SK-N-SH treated with all-trans-retinoic acid at 6 μM for 48 hours (cell line): ENCODE data around the gene SNCB.

Experiments
- ATAC-seq: fragments of 200-7000 bp; cut with Tn5 transposase; 3 replicates; pipeline ENCODE4 v1.9.1; 2020; ENCODE audit warnings: mild to moderate bottlenecking, moderate library complexity
- ARNTL ChIP-seq: fragments of 450-650 bp; formaldehyde crosslinking; IDR thresholded peaks from 2 replicates; pipeline ENCODE4 v1.5.0; 2020; ENCODE audit warnings: low read depth, mild to moderate bottlenecking, moderate library complexity, borderline replicate concordance
- CSDC2 ChIP-seq: fragments of 250-450 bp; sonication (Bioruptor Pico); IDR thresholded peaks from 2 replicates; pipeline ENCODE4 v1.5.0; 2020; ENCODE audit warnings: mild to moderate bottlenecking, moderate library complexity
- CSRNP3 ChIP-seq: fragments of 250-450 bp; sonication (Bioruptor Pico); IDR thresholded peaks from 2 replicates; pipeline ENCODE4 v1.5.1; 2021; ENCODE audit warnings: mild to moderate bottlenecking, moderate library complexity
- ESRRG ChIP-seq: fragments of 250-450 bp; sonication (Bioruptor Pico); IDR thresholded peaks from 2 replicates; pipeline ENCODE4 v1.6.1; 2021; ENCODE audit warnings: mild to moderate bottlenecking
- GLIS3 ChIP-seq: fragments of 250-450 bp; sonication (Bioruptor Pico); IDR thresholded peaks from 2 replicates; pipeline ENCODE4 v1.5.0; 2020; ENCODE audit warnings: mild to moderate bottlenecking, moderate library complexity
- OSR1 ChIP-seq: fragments of 250-450 bp; sonication (Bioruptor Pico); IDR thresholded peaks from 2 replicates; pipeline ENCODE4 v1.8.0; 2022; ENCODE audit warnings: moderate library complexity, mild to moderate bottlenecking, inconsistent platforms
- PATZ1 ChIP-seq: fragments of 250-450 bp; sonication (Bioruptor Pico); IDR thresholded peaks from 2 replicates; pipeline ENCODE4 v1.8.0; 2020; ENCODE audit warnings: mild to moderate bottlenecking, moderate library complexity, borderline replicate concordance
- POU6F1 ChIP-seq: fragments of 250-450 bp; sonication (Bioruptor Pico); IDR thresholded peaks from 2 replicates; pipeline ENCODE4 v1.8.0; 2021; ENCODE audit warnings: low read depth, mild to moderate bottlenecking, moderate library complexity, borderline replicate concordance
- PPARA ChIP-seq: fragments of 250-450 bp; sonication (Bioruptor Pico); IDR thresholded peaks from 2 replicates; pipeline ENCODE4 v1.5.0; 2020; ENCODE audit warnings: mild to moderate bottlenecking, borderline replicate concordance
- RARB ChIP-seq: fragments of 250-450 bp; sonication (Bioruptor Pico); IDR thresholded peaks from 2 replicates; pipeline ENCODE4 v1.8.0; 2021; ENCODE audit warnings: mild to moderate bottlenecking, moderate library complexity
- SNAI2 ChIP-seq: fragments of 250-450 bp; sonication (Bioruptor Pico); IDR thresholded peaks from 2 replicates; pipeline ENCODE4 v1.5.0; 2020; ENCODE audit warnings: mild to moderate bottlenecking, moderate library complexity
- TCF4 ChIP-seq: fragments of 250-450 bp; sonication (Bioruptor Pico); IDR thresholded peaks from 2 replicates; pipeline ENCODE4 v1.8.0; 2021; ENCODE audit warnings: mild to moderate bottlenecking, moderate library complexity, borderline replicate concordance
- TOX ChIP-seq: fragments of 250-450 bp; sonication (Bioruptor Pico); IDR thresholded peaks from 2 replicates; pipeline ENCODE4 v1.8.0; 2021; ENCODE audit warnings: mild to moderate bottlenecking, moderate library complexity, borderline replicate concordance
- ZC3H10 ChIP-seq: fragments of 250-450 bp; sonication (Bioruptor Pico); IDR thresholded peaks from 2 replicates; pipeline ENCODE4 v1.5.1; 2021; ENCODE audit warnings: mild to moderate bottlenecking, moderate library complexity
- ZFP3 ChIP-seq: fragments of 250-450 bp; sonication (Bioruptor Pico); IDR thresholded peaks from 2 replicates; pipeline ENCODE4 v1.5.0; 2020; ENCODE audit warnings: mild to moderate bottlenecking, moderate library complexity
- ZFP30 ChIP-seq: fragments of 450-650 bp; formaldehyde crosslinking; IDR thresholded peaks from 2 replicates; pipeline ENCODE4 v1.5.0; 2022; ENCODE audit warnings: mild to moderate bottlenecking, moderate library complexity
- ZNF70 ChIP-seq: fragments of 450-650 bp; formaldehyde crosslinking; IDR thresholded peaks from 2 replicates; pipeline ENCODE4 v1.5.0; 2020; ENCODE audit warnings: mild to moderate bottlenecking, moderate library complexity
- TF ChIP-seq, protein P1 (sequence below): fragments of 250-450 bp; sonication (Bioruptor Pico); IDR thresholded peaks from 2 replicates; pipeline ENCODE4 v1.5.0; 2020; ENCODE audit warnings: mild to moderate bottlenecking, moderate library complexity

Gene SNCB

GRCh38 chr5:176643491-176644219 lies 13.3 kb upstream of the SNCB start (continued):
- TF ChIP-seq, protein P1, sequence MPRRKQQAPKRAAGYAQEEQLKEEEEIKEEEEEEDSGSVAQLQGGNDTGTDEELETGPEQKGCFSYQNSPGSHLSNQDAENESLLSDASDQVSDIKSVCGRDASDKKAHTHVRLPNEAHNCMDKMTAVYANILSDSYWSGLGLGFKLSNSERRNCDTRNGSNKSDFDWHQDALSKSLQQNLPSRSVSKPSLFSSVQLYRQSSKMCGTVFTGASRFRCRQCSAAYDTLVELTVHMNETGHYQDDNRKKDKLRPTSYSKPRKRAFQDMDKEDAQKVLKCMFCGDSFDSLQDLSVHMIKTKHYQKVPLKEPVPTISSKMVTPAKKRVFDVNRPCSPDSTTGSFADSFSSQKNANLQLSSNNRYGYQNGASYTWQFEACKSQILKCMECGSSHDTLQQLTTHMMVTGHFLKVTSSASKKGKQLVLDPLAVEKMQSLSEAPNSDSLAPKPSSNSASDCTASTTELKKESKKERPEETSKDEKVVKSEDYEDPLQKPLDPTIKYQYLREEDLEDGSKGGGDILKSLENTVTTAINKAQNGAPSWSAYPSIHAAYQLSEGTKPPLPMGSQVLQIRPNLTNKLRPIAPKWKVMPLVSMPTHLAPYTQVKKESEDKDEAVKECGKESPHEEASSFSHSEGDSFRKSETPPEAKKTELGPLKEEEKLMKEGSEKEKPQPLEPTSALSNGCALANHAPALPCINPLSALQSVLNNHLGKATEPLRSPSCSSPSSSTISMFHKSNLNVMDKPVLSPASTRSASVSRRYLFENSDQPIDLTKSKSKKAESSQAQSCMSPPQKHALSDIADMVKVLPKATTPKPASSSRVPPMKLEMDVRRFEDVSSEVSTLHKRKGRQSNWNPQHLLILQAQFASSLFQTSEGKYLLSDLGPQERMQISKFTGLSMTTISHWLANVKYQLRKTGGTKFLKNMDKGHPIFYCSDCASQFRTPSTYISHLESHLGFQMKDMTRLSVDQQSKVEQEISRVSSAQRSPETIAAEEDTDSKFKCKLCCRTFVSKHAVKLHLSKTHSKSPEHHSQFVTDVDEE (CRISPR knock-in tag) = no peak
- TF ChIP-seq POU6F1 = no peak

- no peak for TF ChIP-seq ZFP30
- TF ChIP-seq ARNTL (CRISPR knock-in tag) = no peak
- no peak for TF ChIP-seq ESRRG
- no peak for TF ChIP-seq TOX (CRISPR knock-in tag)
- no peak for TF ChIP-seq RARB
- no peak for TF ChIP-seq ZC3H10
- no peak for TF ChIP-seq ZFP3 (CRISPR knock-in tag)
- no peak for TF ChIP-seq CSRNP3 (CRISPR knock-in tag)
- no peak for TF ChIP-seq ZNF70 (CRISPR knock-in tag)
- no peak for TF ChIP-seq CSDC2 (CRISPR knock-in tag)
- TF ChIP-seq SNAI2 (CRISPR knock-in tag) = no peak
- no peak for ATAC-seq
These were observed 12.5 kb upstream of the SNCB start for GRCh38 chr5:176642675-176643490.

- no peak for TF ChIP-seq GLIS3
- no peak for TF ChIP-seq ZC3H10
- TF ChIP-seq ZFP30 = no peak
- no peak for TF ChIP-seq TCF4 (CRISPR knock-in tag)
- no peak for TF ChIP-seq ESRRG
- TF ChIP-seq CSRNP3 (CRISPR knock-in tag) = no peak
- TF ChIP-seq OSR1 (CRISPR knock-in tag) = no peak
- no peak for TF ChIP-seq CSDC2 (CRISPR knock-in tag)
- TF ChIP-seq, protein P1 (CRISPR knock-in tag) = no peak
- TF ChIP-seq ARNTL (CRISPR knock-in tag) = no peak
- no peak for TF ChIP-seq PATZ1 (CRISPR knock-in tag)
- no peak for TF ChIP-seq PPARA (CRISPR knock-in tag)
- no peak for TF ChIP-seq ZFP3 (CRISPR knock-in tag)
These were observed 10.3 kb upstream of the SNCB start for GRCh38 chr5:176640616-176641015.

More at GRCh38 chr5:176640616-176641015, 10.3 kb upstream of the SNCB start:
- ATAC-seq = no peak
